Activated gamma-delta T cell treated with anti-CD3 and anti-CD28 coated beads, Interleukin-2, amount 50 U/mL, for 16 hours (primary cell): ENCODE data around the gene UCK2.

ENCODE experiments used
- DNase-seq: peaks from one replicate; pipeline ENCODE4 v3.0.0-alpha.2; 2020; ENCODE audit warnings: low read depth

The UCK2 gene

DNA sequence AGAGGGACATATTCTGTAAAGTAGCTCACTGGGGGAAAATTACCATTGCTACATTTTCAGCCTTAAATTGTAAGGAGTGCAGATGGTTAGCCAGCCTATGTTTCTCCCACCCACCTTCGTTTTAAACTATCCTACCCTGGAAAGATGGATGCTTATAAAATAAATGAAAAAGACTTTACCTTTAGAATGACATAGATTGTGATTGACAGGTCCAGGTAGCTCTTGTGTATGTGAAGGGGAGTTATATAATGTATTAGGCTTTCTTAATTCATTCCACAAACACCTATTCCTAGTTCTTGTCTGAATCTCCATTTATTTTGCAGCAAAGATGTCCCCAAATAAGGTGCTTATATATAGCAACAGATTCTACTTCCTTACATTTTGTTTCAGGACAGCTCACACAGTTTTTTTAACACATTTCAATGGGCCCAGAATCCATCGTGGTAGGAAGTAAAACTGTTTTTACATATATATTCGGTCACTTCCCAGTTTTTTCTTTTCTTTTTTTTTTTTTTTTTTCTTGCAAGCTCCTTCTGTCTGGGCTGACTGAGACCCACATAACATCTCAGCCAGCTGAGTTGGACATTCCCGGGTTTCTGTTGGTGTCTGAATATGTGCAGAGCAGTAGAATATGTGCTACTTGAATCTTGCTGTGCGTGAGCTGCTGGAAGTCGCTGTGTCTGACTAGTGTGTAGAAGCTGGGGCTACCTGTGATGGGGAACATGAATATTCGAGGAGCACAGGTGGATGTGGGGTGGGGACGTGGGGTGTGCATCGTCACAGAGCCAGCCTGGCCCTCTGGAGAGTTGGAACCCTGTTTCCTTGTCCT, 27.8 kb downstream of the UCK2 start:
- DNase-seq, result no peak

DNA sequence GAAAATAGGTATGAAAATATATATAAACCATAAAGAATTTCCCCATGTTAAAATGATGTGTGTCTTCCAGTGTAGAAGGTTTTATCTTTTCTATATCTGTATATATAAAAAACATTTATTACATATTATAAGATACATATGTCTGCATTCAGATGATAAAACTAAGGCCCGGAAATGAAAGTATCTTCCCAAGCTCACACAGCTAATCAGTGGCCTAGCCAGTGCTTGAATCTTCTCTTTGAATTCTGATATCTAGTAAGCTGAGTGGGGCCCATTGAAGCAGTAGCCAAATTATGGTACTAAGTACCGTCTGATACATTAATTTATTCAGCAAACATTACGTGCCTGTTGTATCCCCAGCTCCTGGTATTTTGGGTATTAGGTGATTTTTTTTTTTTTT, 28.6 kb downstream of the UCK2 start:
- no peak for DNase-seq

DNA sequence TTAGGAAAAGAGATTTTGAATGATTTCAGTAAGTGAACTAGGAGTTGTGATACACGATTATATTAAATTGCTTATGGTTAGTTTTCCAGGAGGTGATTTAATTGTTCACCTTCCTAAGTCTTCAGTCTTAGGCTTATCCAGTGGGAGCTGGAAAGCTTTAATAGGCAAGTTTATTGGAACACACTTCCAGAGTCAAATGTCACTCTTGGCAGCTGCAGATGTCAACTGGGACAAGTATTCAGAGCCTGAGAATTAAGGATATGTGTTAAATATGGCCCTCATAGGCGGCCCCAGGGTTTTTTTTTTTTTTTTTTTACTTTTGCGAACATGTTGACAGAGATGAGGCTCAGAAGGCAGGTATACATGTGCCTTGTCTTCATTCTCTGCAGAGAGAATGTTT, 29.2 kb downstream of the UCK2 start:
- no peak for DNase-seq

DNA sequence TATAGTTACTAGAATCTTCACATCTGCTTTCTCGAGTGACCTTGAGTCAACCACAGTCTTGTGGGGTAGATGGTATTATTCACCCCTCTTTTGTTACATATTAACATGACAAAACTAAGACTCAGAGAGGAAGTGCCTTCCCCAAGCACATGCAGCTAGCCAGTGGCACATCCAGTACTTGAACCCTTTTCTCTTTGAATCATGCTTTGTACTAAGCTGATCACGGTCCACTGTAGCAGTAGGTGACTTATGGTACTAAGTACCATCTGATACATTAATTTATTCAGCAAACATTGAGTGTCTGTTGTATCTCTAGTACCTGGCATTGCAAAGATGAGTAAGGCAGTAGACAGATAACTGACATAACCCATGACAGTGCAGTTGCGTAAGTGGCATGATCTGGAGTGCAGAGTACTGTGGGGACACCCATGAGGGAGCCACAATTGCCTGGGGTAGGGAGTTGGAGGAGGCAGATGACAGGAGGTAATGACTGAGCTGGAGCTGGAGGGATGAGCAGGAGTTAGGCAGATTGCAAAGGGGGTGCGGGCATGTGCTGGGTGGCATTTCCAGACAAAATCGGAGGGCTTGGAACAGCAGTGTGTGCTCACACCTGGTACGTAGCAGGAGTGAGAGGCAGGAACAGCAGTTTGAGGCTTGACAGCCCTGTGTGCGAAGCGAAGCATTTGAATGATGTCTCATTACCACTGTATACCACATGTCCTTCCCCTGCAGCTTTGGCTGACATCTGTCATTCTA, 29.8 kb downstream of the UCK2 start:
- DNase-seq, result no peak

DNA sequence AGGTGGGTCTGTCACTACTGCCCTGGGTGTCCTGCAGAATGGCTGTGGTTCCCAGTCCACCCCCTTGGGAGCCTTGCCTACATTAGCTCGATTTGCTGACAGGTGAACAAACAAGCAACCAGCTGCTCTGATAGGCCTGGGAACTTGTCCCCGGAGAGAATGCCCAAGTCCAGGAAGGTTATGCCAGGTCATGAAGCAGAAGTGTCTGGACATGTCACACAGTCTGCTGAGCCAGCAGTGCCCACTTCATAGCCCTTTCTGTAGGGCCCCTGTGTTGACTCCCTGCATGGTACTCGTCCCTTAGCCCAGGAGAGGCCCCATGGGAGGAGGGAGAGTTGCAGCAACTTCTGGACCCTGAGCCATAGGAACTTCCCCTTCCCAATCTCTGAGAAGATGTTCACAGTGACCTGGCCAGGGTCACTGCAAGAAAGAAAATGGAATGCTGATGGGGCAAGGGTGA, 31.0 kb downstream of the UCK2 start:
- DNase-seq, result no peak

DNA sequence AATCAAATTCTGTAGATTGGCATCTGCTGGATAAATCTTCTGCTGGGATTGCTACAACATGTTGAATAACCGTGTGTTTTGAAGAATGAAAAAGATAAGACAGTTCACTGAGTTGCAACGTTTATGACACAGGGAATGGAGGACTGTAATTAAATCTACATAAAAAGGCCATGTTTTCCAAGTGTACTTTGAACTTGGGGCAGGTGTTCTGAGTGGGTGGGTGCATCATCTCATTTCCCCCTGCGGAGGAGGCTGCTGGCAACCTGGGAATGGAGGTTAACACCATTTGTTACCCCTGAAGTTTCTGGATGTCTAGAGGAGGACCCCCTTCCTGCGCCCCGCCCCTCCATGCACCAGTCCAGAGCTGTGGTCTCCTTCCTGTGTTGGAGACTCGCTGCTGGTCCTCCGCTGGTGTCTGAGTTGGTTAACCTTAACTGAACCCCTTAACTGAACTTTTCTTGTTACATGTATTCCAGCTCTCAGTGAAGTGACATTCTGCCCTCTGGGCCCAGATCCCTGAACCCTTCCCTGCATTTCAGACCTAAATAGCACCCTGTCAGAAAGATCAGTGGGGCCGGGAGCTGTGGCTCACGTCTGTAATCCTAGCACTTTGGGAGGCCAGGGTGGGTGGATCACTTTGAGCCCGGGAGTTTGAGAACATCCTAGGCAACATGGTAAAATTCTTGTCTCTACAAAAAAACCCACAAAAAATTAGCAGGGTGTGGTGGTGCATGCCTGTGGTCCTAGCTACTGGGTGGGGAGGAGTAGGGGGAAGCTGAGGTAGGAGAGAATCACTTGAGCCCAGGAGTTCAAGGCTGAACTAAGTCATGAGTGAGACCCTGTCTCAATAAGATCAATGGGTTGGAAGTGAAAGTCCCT, 31.8 kb downstream of the UCK2 start:
- DNase-seq, result no peak

DNA sequence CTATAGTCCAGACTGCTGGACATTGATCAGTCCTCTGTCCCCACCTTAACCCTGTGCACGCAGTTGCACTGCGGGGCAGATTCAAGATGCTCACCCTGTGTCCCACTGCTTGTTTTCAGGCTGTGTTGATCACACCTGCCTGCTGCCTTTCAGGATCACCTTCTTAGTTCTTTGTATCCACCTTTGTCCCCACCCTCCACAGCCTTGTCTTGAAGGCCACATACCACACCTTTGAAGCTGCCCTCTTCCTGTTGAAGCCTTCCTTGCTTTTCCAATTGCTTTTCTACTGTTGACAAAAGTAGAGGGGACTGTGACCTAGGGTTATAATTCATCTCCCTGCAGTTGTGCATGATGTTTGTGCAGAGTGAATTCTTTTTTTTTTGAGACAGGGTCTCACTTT, 32.7 kb downstream of the UCK2 start:
- DNase-seq, result no peak

DNA sequence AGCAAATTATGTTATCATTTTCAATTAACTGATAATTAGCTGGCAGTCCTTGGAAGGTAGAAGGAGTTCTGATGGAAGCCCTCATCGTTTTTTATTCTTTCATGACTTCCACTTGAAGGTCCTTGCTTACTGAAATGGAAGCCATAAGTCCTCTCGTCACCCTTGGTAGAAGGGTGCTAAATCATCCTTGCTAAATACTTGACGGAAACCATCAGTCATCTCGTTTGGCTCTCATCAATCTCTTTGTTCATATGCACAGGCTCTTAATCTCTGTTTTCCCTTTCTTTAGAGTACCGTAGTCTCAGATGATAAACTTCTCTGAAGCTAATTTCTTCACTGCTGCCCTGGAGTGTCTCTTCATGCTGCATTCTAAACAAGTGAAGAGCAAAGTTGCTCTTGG, 34.5 kb downstream of the UCK2 start:
- DNase-seq, result no peak

DNA sequence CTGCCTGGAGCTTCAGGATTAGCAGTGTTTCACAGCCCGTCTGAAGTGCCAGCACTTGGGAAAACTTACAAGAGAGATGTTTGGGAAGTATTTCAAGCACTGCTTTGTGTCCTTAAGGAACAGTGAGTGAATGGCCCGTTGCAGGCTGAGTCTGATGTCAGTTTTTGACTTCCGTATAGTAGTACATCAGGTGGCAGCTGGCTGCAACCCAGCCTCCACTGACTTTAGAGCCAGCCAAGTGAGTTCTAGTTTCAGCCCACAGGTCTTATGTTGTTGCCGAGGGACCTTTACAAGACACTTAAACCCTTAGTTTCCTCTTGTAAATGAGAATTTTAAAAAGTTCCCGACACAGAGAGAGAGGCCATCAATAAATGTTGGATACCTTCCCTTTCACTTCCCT, 35.0 kb downstream of the UCK2 start:
- DNase-seq, result no peak

DNA sequence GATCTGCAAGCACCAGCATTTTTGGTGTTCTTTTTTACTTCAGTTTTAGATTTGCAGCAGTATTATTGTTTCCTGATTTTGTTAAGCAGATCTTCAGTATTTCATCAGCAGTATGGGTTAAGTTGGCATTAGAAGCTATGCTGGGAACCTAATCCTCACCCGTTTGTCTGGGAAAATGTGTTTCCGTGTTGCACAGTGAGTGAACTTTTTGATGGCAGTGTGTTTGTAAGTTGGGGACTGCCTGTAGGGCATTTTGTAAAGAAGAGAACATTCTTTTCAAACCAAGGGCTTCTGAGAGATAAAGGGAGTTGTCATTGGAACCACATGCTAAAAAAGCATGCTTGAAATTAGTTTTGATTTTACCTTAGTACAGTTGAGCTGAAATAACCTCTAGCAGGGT, 35.9 kb downstream of the UCK2 start:
- DNase-seq, result no peak

DNA sequence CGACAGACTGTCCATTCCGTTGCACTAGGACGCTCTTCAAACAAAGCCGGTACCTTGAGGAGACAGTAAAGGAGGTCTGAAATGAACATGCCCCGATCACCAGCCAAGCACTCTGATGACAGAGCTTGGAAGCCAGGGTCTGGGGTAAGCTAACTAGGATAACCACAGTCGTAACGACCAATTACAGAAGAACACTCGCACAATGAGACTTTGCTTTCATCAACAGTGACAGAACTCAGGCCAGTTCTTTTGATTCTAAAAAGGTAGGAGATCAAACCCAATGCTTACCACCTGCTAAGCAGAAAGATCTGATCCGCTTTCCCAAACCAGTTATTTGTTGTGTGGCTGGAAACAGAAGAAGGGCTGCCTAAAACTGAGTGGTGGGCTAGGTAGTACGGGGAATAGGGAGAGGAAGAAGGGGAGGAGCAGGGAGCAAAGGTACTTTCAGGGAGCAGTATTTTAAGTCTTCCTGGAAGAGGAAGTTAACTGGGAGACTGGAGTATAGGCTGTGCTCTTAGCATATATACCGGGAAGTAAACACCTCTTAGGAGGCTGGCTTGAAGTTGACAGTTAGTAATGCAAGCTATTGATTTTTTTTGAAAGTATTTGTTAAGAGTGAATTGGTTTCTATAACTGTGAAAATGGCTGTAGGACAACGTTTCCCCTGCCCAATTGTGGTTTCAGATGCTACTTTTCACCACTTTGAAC, 38.4 kb downstream of the UCK2 start:
- no peak for DNase-seq

DNA sequence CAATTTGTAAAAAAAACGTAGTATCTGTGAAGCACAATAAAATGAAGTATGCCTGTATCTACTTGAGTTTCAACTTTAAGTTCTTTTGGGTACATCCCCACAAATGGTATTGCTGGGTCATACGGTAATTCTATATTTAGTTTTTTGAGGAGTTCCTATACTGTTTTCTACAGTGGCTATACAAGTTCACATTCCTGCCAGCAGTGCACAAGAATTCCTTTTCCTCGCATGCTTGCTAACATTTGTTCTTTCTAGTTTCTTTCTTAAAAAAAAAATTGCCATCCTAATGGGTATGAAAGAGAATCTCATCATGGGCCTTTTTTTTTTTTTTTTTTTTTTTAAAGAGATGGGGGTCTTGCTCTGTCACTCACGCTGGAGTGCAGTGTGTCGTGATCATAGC, 41.9 kb downstream of the UCK2 start:
- no peak for DNase-seq

DNA sequence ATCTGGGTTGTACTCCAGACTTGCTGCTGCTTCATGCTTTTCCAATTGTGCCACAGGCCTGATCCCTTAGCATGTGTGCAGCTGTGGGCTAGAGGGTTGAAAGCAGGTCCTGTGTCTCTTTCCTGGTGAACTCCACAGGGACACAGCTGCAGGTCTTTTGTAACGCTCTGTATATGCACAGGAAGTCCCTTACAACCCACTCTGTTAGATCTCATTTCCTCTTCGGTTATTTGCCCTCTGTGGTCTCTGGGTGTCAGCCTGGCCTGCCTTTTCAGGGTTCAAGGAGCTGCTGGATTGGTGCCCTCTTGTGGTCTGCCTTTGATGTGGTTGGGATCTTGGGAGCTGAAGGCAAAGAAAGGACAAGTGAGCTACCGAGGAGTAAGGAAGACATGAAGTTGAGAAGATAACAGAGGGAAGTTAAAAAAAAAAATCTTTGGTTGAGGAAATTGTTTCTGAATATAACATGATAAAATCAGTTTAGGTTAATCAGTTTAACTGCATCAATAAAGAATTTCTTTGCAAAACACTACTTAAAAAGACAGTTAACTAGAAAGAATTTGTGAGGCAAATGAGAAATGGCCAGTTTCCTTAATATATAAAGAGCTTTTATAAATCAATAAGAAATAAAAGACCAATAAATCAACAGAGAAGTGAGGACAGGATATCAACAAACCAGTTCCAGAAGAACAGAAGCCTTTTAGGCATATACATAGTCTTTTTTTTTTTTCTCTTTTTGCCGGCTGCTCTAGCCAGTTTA, 44.1 kb downstream of the UCK2 start:
- peak; percentile 31 for DNase-seq

DNA sequence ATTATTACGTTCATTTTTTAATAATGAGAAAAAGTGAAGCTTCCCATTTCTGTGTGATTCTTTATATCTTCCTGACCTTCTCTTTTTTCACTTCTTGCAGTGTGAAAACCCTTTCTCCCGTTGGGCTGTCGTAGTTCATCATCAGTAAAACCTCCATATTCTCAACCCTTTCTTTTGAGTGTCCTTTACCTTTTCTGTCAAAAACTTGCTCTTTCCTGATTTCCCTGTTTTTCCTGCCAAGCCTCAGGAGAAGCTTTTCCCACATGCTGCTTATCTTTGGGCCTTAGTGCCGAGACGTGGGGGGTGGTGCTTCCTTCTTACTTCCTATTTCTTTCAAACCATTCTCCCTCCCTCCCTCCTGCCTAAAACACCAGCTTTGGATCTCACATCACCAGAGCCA, 46.1 kb downstream of the UCK2 start:
- no peak for DNase-seq

DNA sequence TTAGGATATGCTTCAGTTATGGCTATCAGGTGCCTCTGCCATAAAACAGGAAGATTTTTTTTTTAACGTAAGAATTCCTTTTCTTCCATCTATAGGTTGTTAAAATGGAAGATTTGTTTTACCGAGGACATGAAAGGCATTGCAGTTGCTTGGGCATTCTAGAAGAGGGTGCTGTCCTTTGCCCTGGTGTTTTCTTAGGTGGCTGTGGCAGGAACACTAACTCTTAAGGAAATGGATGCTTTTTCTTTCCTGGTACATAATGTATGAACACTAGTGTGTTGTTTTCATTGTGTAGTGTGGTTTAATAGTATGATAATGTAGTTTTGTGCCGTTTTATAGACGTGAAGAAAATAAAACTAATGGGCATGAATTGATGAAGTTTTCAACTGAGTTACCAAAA, 47.2 kb downstream of the UCK2 start:
- no peak for DNase-seq

DNA sequence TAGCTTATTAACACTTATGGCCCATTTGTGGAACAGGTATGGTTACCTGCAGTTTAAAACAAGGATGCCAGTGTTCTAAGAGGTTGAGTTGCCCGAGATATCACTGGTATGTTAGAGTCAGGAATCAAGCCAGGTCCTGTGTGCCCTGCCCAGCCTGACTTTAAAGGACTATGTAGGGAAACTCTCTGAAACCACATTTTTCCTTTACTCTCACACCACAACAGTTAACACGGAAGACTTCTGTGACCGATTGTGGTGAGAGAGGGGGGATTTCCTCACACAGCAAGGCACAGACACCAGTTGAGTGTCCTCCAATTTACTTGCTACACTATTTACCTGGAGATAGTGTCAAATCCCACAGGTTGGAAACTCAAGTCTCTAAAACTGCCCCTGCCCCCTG, 47.8 kb downstream of the UCK2 start:
- DNase-seq, result no peak

DNA sequence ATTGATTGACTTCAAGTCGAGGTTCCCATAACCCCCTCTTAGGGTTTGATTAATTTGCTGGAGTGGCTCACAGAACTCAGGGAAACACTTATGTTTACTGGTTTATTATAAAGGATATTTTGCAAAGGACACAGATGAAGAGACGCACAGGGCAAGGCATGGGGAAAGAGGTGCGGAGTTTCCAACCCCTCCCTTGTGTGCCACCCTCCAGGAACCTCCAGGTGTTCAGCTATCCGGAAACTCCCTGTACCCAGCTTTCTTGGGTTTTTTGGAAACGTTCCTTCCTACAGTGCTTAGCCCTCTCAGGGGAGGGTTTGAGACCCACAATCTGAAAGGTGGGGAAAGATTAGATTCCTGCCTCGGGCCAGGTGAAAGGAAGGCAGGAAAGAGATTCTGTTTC, 48.2 kb downstream of the UCK2 start:
- DNase-seq, result no peak

DNA sequence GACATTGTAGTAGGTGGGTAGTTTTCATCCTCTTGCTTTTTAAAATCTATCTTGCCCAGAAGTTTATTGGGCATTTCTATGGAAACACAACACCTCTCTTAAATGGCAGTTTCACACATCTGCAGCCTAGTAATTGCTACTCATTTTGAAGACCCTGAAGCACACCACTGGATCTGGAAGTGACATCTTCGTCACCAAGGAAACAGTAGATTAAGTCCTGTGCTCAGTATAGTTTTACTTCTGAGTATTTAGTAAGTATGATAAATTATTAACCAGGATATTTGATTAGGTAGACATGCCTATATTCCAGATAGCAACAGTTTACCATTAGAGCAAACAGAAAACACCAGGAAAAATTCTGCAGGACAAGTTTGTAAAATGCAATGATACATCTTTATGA, 48.7 kb downstream of the UCK2 start:
- DNase-seq, result no peak

DNA sequence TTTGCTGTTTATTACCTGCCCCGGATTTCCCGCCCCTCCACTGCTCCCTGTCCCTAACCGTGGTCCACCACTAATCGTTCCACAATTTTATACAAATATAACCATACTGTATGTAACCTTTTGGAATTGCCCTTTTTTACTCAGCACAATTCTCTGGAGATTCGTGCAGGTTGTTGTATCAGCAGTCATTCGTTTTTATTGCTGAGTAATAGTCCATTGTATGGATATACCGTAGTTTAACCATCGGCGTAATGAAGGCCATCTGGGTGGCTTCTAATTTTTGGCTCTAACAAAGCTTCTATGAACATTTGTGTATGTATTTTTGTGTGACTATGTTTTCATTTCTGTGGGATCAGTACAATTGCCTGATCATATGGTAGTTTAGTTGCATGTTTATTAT, 50.0 kb downstream of the UCK2 start:
- no peak for DNase-seq

DNA sequence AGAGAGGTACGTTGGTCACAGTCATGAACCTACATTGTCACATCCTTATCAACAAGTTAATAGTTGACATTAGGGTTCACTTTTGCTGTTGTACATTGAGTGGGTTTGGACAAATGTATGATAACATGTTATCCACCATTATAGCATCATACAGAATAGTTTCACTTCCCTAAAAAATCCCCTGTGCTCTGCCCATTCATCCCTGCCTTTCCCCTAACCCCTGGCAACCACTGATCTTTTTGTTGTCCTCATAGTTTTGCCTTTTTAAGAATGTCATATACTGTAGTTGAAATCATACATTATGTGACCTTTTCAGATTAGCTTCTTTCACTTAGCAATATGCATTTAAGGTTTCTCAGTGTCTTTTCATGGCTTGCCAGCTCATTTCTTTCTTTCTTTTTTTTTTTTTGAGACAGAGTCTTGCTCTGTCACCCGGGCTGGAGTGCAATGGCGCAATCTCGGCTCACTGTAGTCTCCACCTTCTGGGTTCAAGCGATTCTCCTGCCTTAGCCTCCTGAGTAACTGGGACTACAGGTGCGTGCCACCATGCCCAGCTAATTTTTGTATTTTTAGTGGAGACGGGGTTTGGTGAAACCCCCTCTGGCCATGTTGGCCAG, 50.6 kb downstream of the UCK2 start:
- DNase-seq, result no peak

DNA sequence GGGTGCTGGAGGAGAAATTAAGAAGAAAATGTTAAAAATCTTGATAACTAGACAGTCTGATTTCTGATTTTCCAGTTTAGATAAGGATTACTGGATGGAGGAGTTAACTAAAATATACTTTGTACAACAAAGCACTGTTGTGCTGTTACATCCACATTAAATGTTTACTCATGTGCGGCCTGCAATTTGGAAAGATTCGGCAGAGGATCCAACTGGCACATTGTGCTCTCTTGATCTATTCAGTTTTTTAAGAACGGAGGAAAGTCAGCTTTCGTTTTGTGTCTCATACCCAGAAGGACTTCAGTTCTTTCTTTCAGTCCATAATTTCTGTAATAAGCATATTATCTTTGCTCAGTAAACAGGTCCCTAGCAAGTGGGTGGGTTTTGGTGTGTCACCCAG, 52.5 kb downstream of the UCK2 start:
- DNase-seq, result no peak
